Measurements from ENCODE around the gene RNF183.

DNA sequence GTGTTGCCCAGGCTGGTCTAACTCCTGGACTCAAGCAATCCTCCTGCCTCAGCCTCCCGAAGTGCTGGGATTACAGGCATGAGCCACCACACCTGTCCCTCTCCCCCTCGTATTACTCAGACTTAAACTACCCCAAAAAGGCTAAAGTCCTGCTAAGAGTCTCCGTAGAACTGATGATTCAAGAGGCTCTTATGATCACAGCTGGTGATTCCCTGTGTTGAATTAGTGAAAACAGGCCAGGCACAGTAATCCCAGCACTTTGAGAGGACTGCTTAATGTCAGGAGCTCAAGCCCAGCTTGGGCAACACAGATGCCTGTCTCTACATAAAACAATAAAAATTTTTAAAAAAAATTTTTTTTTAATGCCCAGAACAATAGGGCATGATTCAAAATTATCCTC lies 37.0 kb downstream of the RNF183 start:
- TF ChIP-seq CTCF (conservative IDR thresholded peaks at IDR 0.05 in 1 of 2, IDR thresholded peaks at IDR 0.05 in 1 of 2; ENCODE audit: low read depth in 1 of 2, low read length in 2 of 2): no peak
- TF ChIP-seq EZH2 (IDR thresholded peaks at IDR 0.05; ENCODE audit: low read length, missing control alignments): no peak
